ENCODE results near the gene GNAZ.

- no peak for TF ChIP-seq GATA2 (IDR thresholded peaks at IDR 0.05; ENCODE audit: low read depth, low read length)
- TF ChIP-seq GATA3 (IDR thresholded peaks at IDR 0.05; ENCODE audit: low read depth, low read length): no peak
Measured at GRCh38 chr22:23164091-23164490, 93.8 kb downstream of the GNAZ start.
